Measurements from ENCODE around the gene TMEM18.

- no peak for TF ChIP-seq CTCF (IDR thresholded peaks at IDR 0.05)
- TF ChIP-seq POLR2A (IDR thresholded peaks at IDR 0.05; ENCODE audit: low read depth): no peak
- TF ChIP-seq EP300 (IDR thresholded peaks at IDR 0.05): no peak
- no peak for TF ChIP-seq POLR2AphosphoS5 (IDR thresholded peaks at IDR 0.05)
These were observed 25.2 kb downstream of the TMEM18 start for GRCh38 chr2:651951-652373.

Measured in esophagus muscularis mucosa (tissue), 4 donors.